Prostate gland (tissue), 2 donors: ENCODE results near the gene AMN1. TPM values are rescaled to one million over a fixed set of nuclear protein-coding genes. Genes with fewer than 3 reads are reported as not detected.
"Not testable (repeated sequence)": the region's sequence is repeated elsewhere in the genome, so short reads cannot be mapped to it uniquely, and the experiment has no call there.

Source experiments
- DNase-seq: peaks from one replicate; pipeline ENCODE4 v3.0.0-alpha.2; 2019; ENCODE audit warnings: low spot score
- H3K27ac ChIP-seq, 2 donors: fragments of 200-600 bp; sonication (generic); 2 replicates each; pipeline ENCODE4 v1.5.1; 2017 to 2019
- H3K27me3 ChIP-seq: fragments of 200-600 bp; sonication (generic); replicated peaks from 2 replicates; pipeline ENCODE4 v1.5.1; 2019; ENCODE audit not compliant: insufficient read depth
- H3K36me3 ChIP-seq, 2 donors: fragments of 200-600 bp; sonication (generic); 1 replicate in 1 of 2; 2 replicates in 1 of 2; pipeline versions ENCODE4 v1.5.1 to v1.8.1; 2017 to 2019
- H3K4me1 ChIP-seq: fragments of 200-600 bp; sonication (generic); replicated peaks from 2 replicates; pipeline ENCODE4 v1.5.1; 2019
- H3K4me3 ChIP-seq, 2 donors: fragments of 200-600 bp; sonication (generic); 2 replicates each; pipeline ENCODE4 v1.5.1; 2017 to 2019
- H3K9me3 ChIP-seq: fragments of 200-600 bp; sonication (generic); 2 replicates; pipeline ENCODE4 v1.5.1; 2017
- POLR2A ChIP-seq: fragments of 450-650 bp; IDR thresholded peaks from one replicate; pipeline ENCODE4 v1.6.1; 2016; ENCODE audit warnings: antibody characterized with exemption, mild to moderate bottlenecking
- POLR2AphosphoS5 ChIP-seq: sonication (generic); formaldehyde crosslinking; IDR thresholded peaks from one replicate; pipeline ENCODE4 v1.6.1; 2017; ENCODE audit warnings: antibody characterized with exemption
- WGBS: methylation state at CpG from one replicate; pipeline ENCODE4 v1.1.5; 2018; 5-methylcytosine and 5-hydroxymethylcytosine counted together
- intact Hi-C: fragments of 100-400 bp; cut with DNase I; formaldehyde crosslinking; loops from one replicate; pipeline ENCODE4 v1.14.2; 2022
- total RNA-seq, 2 donors: library from RNA; depleted of rRNA; stranded (reverse); fragments of >200 nt; gene quantifications; one replicate each; pipeline ENCODE4 v1.1.0, GENCODE V29; 2016
- TF ChIP-seq, protein P1 (sequence below), 4 experiments: fragments of 200-600 bp in 2 of 4; fragments of 450-650 bp in 2 of 4; sonication (generic) in 2 of 4; IDR thresholded peaks; 1 replicate in 3 of 4; 2 replicates in 1 of 4; pipeline ENCODE4 v1.5.1; 2016 to 2019; ENCODE audit warnings: antibody characterized with exemption in 4 of 4, mild to moderate bottlenecking in 2 of 4, moderate library complexity in 2 of 4

Gene AMN1
- total RNA-seq, 2 donors from 2014 or later, result 11.9 to 31.9 TPM

DNA sequence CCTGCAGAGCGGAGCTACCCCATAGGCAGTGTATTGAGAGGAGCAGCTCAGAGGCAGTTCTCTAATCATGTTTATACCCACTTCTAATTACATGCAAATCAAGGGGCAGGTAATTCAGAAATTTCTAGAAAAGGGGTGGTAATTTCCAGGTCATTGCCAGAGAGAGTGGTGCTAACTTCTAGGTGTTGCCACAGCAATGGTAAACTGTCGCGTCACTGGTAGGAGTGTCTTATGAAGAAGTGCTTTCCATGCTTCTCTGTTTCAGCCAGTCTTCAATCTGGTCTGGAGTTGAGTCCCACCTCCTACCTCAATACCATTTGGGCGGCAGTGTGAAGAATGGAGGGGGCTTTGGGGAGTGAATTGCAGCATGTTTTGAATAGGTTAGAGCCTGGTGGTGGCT is 8.5 kb upstream of the AMN1 start:
- Histone ChIP-seq H3K36me3 (no peaks in the 10 kb centered on the region), H3K4me3 (no peak overlapping the region), H3K27me3 (no peaks in the 10 kb centered on the region), H3K4me1 (no peaks in the 10 kb centered on the region), H3K27ac (no peak overlapping the region), H3K9me3 (no peaks in the 10 kb centered on the region)
- intact Hi-C loops, result no loop called here
- DNase-seq, result no peak
- 93% methylated on average over 4 of the region's 4 CpGs for WGBS
- TF ChIP-seq POLR2AphosphoS5 (no peak), POLR2A (no peak)
- TF ChIP-seq, protein P1, sequence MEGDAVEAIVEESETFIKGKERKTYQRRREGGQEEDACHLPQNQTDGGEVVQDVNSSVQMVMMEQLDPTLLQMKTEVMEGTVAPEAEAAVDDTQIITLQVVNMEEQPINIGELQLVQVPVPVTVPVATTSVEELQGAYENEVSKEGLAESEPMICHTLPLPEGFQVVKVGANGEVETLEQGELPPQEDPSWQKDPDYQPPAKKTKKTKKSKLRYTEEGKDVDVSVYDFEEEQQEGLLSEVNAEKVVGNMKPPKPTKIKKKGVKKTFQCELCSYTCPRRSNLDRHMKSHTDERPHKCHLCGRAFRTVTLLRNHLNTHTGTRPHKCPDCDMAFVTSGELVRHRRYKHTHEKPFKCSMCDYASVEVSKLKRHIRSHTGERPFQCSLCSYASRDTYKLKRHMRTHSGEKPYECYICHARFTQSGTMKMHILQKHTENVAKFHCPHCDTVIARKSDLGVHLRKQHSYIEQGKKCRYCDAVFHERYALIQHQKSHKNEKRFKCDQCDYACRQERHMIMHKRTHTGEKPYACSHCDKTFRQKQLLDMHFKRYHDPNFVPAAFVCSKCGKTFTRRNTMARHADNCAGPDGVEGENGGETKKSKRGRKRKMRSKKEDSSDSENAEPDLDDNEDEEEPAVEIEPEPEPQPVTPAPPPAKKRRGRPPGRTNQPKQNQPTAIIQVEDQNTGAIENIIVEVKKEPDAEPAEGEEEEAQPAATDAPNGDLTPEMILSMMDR (IDR thresholded peaks at IDR 0.05), result no peak

GRCh38 chr12:31736472-31736871 is 7.7 kb upstream of the AMN1 start:
- no peak for DNase-seq
- TF ChIP-seq, protein P1 (IDR thresholded peaks at IDR 0.05), result no peak
- TF ChIP-seq POLR2A, result no peak
- no peak for TF ChIP-seq POLR2AphosphoS5
- no peak overlapping the region for H3K27ac ChIP-seq
- no peak overlapping the region for H3K4me3 ChIP-seq
- intact Hi-C loops, result no loop called here
- H3K27me3 ChIP-seq, result no peaks in the 10 kb centered on the region
- no peaks in the 10 kb centered on the region for H3K4me1 ChIP-seq
- no peaks in the 10 kb centered on the region for H3K9me3 ChIP-seq
- H3K36me3 ChIP-seq, result no peaks in the 10 kb centered on the region

- H3K36me3 ChIP-seq, H3K9me3 ChIP-seq, H3K4me1 ChIP-seq, intact Hi-C loops, H3K27me3 ChIP-seq, H3K4me3 ChIP-seq, DNase-seq: not testable (repeated sequence)
- H3K27ac ChIP-seq, result peak overlapping the region; percentile 61 to 78
- 87% methylated on average over 15 of the region's 15 CpGs for WGBS
These were observed 5.0 kb upstream of the AMN1 start for GRCh38 chr12:31733549-31734432.

- WGBS, result 48% methylated on average over 5 of the region's 5 CpGs
These were observed 4.2 kb upstream of the AMN1 start for GRCh38 chr12:31732926-31733548.

GRCh38 chr12:31731203-31731602 is 2.4 kb upstream of the AMN1 start:
- not testable (repeated sequence) for H3K36me3 ChIP-seq, H3K4me1 ChIP-seq
- 95% methylated on average over 5 of the region's 5 CpGs for WGBS

More at GRCh38 chr12:31732926-31733548, 4.2 kb upstream of the AMN1 start:
- TF ChIP-seq, protein P1 (IDR thresholded peaks at IDR 0.05), result no peak
- TF ChIP-seq POLR2A (no peak), POLR2AphosphoS5 (peak; percentile 77)
- Histone ChIP-seq H3K27ac (peak overlapping the region; percentile 61 to 78), H3K4me1 (no peaks in the 10 kb centered on the region), H3K27me3 (no peaks in the 10 kb centered on the region), H3K4me3 (no peak overlapping the region), H3K9me3 (no peaks in the 10 kb centered on the region), H3K36me3 (no peaks in the 10 kb centered on the region)
- intact Hi-C loops, result no loop called here
- peak; percentile 58 for DNase-seq

More at GRCh38 chr12:31731203-31731602, 2.4 kb upstream of the AMN1 start:
- DNase-seq, H3K4me3 ChIP-seq, intact Hi-C loops, H3K27me3 ChIP-seq, H3K9me3 ChIP-seq: not testable (repeated sequence)
- H3K27ac ChIP-seq, result peak overlapping the region; percentile 61 to 78
